ENCODE data around the gene KCNQ2.

The KCNQ2 gene

GRCh38 chr20:63432577-63433325 lies 39.7 kb downstream of the KCNQ2 start:
- DNase-seq = no peak

GRCh38 chr20:63431944-63432343 lies 40.5 kb downstream of the KCNQ2 start:
- no peak for DNase-seq

GRCh38 chr20:63430891-63431290 lies 41.6 kb downstream of the KCNQ2 start:
- no peak for DNase-seq

- no peak for DNase-seq
These were observed 42.5 kb downstream of the KCNQ2 start for GRCh38 chr20:63429992-63430391.

- DNase-seq = no peak
These were observed 43.4 kb downstream of the KCNQ2 start for GRCh38 chr20:63428906-63429575.

DNA sequence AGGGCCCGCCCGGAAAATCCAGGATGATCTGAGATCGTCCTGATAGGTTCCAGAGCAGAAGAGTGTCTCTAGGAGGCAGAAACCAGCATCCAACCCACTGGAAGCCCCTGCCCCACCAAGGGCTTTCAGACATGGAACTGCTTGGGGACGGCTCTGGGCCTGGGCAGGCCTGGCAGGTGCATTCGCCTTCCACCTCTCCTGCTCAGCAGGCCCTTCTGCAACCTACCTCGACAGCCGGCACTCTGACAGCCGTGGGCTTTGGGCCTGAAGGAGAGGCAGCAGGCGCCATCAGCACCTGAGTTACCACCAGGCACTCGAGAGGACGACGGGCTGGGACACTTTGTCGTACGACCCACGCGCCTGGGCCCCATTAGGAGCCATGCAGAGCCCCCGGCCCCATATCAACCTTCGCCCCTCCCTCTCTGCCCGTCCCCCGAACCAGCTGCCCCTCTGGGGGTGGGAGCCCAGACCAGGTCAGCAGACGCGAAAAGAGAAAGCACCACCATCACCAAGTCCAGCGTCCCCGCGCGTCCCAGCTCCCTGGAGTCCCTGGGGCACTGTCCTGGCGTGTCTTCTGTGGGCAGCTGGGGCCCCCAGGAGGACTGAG lies 44.6 kb downstream of the KCNQ2 start:
- DNase-seq = no peak

- no peak for DNase-seq
These were observed 45.2 kb downstream of the KCNQ2 start for GRCh38 chr20:63427206-63427605.

- no peak for DNase-seq
These were observed 46.5 kb downstream of the KCNQ2 start for GRCh38 chr20:63425846-63426485.

GRCh38 chr20:63424613-63425012 lies 47.8 kb downstream of the KCNQ2 start:
- no peak for DNase-seq

DNA sequence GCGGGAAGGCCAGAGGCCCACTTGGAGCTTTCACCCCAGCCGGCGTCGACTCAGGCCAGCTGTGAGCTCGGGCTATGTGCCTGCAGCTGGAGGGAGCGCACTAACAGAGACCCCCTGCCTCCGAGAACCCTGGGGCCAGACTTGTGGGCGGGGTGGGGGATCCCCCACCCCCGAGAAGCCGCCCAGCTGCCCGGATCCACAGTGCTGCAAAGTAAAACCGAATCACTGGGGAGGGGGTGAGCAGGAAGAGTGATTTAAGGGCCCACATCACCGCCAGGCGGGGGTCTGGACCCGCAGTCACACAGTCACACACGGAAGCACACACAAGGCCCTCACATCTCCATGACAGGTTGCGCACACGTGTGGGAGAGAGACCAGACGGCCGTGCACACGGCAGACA lies 48.7 kb downstream of the KCNQ2 start:
- DNase-seq = no peak

- no peak for DNase-seq
These were observed 49.8 kb downstream of the KCNQ2 start for GRCh38 chr20:63422653-63423052.

DNA sequence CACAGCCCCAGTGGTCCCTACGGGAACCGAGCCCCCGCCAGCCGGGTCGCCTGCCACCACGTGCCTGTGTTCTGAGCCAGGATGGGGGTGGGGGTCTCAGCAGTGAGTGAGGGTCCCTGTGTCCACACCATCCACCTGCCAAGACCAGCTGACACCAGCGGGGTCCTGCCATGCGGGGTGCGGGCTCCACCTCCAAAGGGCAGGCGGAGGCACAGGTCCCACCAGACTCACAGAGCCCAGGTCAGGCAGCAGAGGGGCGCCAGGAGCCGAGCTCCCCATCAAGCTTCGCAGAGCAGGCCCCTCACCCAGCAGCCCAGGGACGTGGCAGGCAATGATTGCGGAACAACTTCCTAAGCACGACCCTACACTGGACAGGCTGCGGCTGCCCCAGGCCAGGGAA lies 50.5 kb downstream of the KCNQ2 start:
- no peak for DNase-seq

- no peak for DNase-seq
These were observed 51.3 kb downstream of the KCNQ2 start for GRCh38 chr20:63421094-63421692.

DNA sequence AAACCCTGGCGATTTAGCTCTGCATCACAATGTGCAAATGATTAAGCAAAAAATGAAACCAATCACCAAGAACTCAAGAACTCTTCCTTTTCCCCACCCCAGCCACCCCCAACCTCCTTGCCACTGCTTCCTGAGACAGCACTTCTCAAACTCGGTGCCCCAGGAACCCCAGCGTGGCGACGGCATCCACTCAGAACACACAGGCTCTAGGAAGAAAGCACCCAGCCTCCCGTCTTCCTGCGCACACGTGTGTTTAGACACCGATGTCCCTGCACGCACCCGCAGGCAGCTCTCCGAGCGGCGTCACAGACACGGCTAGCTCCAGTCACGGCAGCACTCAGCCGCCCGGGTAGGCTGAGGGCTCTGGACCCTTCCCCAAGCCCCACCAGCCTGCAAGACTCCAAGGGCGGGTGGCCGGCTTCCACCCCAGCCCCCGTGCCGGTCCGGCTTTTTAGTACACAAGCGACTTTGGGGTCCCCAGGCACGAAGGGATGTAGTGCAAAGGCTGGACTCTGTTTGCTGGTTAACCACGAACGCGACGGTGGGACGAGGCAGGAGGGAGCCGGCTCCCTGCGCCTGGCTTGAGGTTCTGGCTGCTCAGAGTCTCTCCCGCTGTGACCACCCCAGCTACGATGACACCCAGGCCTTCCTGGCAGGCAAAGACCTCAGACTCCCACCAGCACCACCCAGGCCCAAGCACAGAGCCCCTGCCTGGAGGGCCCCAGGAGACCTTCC lies 51.9 kb downstream of the KCNQ2 start:
- no peak for DNase-seq

DNA sequence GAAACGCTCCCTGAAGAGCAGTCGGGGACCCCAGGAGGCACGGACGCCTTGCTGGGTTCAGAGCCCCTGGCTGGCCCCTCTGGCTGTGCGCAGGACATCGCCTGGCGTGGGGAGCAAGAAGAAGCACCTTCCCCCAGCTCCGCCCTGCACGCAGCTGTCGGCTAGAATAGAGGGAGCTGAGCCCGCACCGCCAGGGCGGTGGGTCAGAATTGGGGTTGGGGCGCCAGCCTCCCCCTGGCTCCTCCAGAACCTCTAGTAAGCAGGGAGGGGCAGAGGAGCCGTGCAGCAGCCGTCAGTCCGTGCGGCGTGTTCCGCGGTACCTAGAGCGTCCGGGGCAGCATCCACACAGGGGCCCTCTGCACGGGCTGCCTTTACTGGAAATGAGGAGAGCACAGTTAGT lies 53.2 kb downstream of the KCNQ2 start:
- no peak for DNase-seq

- no peak for DNase-seq
These were observed 53.8 kb downstream of the KCNQ2 start for GRCh38 chr20:63418617-63419016.

DNA sequence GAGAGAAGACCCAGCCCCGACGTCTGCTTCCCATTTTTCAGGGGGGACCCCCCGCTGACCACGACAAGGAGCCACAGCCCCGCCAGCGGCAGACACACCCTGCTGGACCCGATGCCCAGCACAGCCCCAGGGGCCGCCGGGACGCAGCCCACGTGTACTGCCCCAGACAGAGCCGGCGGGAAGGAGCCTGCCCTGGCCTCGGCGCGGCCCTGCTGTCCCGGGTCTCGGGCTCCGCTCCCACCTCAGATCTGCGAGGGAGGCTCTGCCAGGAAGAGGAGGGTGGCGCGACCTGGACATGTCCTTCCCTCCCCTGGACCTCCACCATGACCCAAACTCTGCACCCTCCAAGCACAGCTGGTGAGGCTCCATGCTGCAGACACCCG lies 54.7 kb downstream of the KCNQ2 start:
- DNase-seq = no peak

- DNase-seq = no peak
These were observed 55.2 kb downstream of the KCNQ2 start for GRCh38 chr20:63417097-63417737.

DNA sequence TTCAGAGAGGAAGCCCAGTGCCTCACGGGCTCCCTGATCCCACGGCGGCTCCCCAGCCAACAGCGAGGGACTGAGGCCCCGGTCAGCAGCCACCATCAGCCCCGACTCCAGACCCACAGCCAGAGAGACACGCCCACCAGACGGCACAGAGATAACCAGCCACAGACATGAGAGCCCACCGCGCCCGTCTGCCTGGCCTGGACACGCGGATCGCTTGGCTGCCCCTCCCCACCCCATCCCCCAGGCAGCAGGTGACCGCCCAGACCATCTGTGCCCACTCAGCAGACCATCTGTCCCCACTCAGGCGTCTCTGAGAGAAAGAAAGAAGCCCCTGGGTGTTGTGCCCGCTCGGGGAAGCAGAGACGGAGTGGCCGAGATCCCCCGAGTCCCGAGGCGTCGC lies 55.8 kb downstream of the KCNQ2 start:
- DNase-seq = peak; percentile 22

DNA sequence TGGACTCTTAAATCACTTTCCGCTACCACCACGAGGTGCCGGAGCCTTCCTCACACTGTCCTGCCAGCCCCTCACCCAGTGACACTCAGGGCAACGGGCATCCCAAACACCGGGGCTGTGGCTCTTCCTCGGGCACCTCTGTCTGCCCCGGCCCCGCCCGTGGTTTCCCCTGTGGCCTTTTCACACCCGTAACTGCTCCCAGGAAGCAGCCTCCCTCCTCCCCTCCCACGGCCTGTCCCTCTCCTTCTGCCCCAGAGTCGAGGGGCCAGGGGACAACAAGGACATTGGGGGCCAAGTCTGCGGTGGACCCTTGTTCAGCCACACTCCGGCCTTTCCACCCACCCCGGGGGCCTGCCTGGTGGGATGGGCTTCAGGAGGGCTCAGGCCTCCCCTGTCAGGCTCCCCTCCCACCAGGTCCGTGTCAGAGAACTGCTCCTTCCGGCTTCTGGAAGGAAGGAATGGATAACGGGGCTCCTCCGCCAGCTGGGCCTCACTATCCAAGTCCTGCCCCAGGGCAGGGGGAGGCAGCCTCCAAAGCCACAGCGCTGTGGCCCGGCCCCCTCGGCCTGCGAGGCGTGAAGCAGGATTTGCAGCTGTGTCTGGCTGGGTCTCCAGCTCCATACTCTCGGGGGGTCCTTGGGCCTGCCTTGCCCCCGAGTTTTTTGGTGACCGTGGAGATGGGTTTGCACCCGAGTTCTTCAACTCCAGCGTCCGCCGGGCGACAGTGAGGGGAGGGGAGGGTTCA lies 56.6 kb downstream of the KCNQ2 start:
- no peak for DNase-seq

DNA sequence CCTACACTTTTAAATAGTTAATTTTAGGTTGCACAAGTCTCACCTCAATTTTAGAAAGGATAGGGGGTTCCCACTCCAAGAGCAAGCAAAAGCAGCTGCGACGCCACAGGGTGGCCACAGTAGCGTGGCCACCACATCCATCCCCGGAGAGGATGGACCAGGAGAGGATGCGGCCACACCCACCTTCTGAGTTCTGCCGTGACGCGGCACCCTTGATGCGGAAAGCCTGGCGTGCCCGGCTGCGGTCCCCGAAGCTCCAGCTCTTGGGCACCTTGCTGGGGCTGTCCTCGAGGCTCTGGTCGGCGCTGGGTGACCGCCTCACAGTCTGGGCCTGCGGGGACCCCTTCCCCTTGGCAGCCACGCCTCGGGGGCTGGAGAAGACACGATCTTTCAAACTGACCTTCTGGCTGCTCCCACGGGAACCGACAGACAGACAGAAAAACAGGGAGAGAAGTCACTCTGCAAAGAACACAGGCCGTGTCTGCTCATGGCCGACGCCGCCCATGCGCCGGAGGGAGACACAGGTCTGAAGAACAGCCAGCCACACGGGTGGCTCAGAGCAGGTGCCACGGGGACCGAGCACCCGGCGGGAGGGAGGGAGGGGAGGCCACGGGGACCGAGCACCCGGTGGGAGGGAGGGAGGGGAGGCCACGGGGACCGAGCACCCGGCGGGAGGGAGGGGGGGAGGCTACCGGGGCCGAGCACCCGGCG lies 57.6 kb downstream of the KCNQ2 start:
- DNase-seq = no peak
